ENCODE data around the gene COL26A1. TPM values are rescaled to one million over a fixed set of nuclear protein-coding genes. Genes with fewer than 3 reads are reported as not detected.

The COL26A1 gene
- total and polyA plus RNA-seq, 2 of the 4 experiments (the other 2 are of a cell fraction): not detected

- intact Hi-C loops (cut with micrococcal nuclease) (no loop called here), dilution Hi-C loops (cut with HindIII; ENCODE audit: low sequenced_read_pairs, unreplicated experiment) (no loop called here), in situ Hi-C loops (cut with MboI; ENCODE audit: low sequenced_read_pairs) (no loop called here)
- Histone ChIP-seq H2BK15ac (ENCODE audit: low read depth, low read length) (no peak overlapping the region), H3K36me3 (ENCODE audit: control insufficient read depth, insufficient read depth, low read length) (no peaks in the 10 kb centered on the region), H4K8ac (ENCODE audit: low read depth in 2 of 2, low read length in 2 of 2) (no peak overlapping the region), H3K4me1 (ENCODE audit: control insufficient read depth, insufficient read depth, low read length) (peaks cover 2% of the 10 kb centered on the region; the same call in 1 of the 2 replicates), H3K9me3 (ENCODE audit: control insufficient read depth, insufficient read depth, low read length) (peaks cover 3% of the 10 kb centered on the region; the same call in 1 of the 2 replicates), H3K18ac (ENCODE audit: low read depth, low read length) (no peak overlapping the region), H2BK120ac (ENCODE audit: low read depth, low read length) (no peak overlapping the region), H3K4ac (ENCODE audit: low read depth, low read length) (no peak overlapping the region), H2BK20ac (ENCODE audit: low read depth, low read length) (no peak overlapping the region), H4K5ac (ENCODE audit: low read depth, low read length) (no peak overlapping the region), H3K79me1 (ENCODE audit: low read depth in 1 of 2, low read length in 2 of 2) (no peaks in the 10 kb centered on the region), H2BK5ac (ENCODE audit: low read depth, low read length, poor library complexity, severe bottlenecking) (no peak overlapping the region), H3K27me3 (ENCODE audit: control insufficient read depth, insufficient read depth, low read length) (peaks cover 53% of the 10 kb centered on the region), H3K27ac (ENCODE audit: insufficient read depth, low read length) (no peak overlapping the region), H3K4me3 (ENCODE audit: insufficient read depth, low read depth, low read length) (no peak overlapping the region), H4K20me1 (ENCODE audit: insufficient read depth, low read length) (no peaks in the 10 kb centered on the region), H3K23ac (ENCODE audit: low read depth, low read length) (no peak overlapping the region), H3K56ac (ENCODE audit: extremely low read depth, insufficient read depth, low read length) (no peak overlapping the region), H3K9me1 (ENCODE audit: insufficient read depth, low read length) (0 out of 2 replicates have a peak, but pooled peaks cover 5% of the 10 kb centered on the region), H3K9ac (ENCODE audit: low read depth, low read length) (no peak overlapping the region), H3K14ac (replicated peaks; ENCODE audit: low read depth, low read length) (no peak overlapping the region), H2AK5ac (ENCODE audit: low read depth, low read length) (no peak overlapping the region), H3K4me2 (ENCODE audit: low read depth, low read length) (no peak overlapping the region), H2AK9ac (replicated peaks; ENCODE audit: low read depth, low read length, poor library complexity) (no peak overlapping the region), H4K91ac (ENCODE audit: insufficient read depth, low read depth, low read length) (no peak overlapping the region), H2AFZ (replicated peaks; ENCODE audit: low read length, poor library complexity) (no peak overlapping the region)
- WGBS, 2 experiments (ENCODE audit: extremely low coverage in 2 of 2, insufficient read length in 1 of 2): no CpG with 5 or more reads among the region's 6 CpGs
- ChIA-PET CTCF (no interaction called here), POLR2A (ENCODE audit: unreplicated experiment) (no interaction called here)
- TF ChIP-seq SMC3 (IDR thresholded peaks at IDR 0.05; ENCODE audit: low read depth, low read length) (no peak), RFX5 (IDR thresholded peaks at IDR 0.05; ENCODE audit: low read depth, low read length) (no peak)
- no peak for ATAC-seq (ENCODE audit: low read depth)
- DNase-seq: no peak
- no TSS peak for BruUV-seq (replicated peaks)
Observed at GRCh38 chr7:101402835-101403234, 40.2 kb downstream of the COL26A1 start.
